Kidney (tissue), 14 donors: ENCODE measurements around the gene RASGRP1. TPM values are rescaled to one million over a fixed set of nuclear protein-coding genes. Genes with fewer than 3 reads are reported as not detected.

Experiments
- DNase-seq, 5 donors: peaks; one replicate each; pipeline ENCODE4 v3.0.0-alpha.2; 2013 to 2020
- FAIRE-seq: peaks from 2 replicates; lab custom pipeline; 2012; peaks lifted over from hg19 to GRCh38; lab: Jason Lieb, UNC
- H3K27ac ChIP-seq, 2 donors: one replicate each; pipeline ENCODE4 v1.7.0; 2013; ENCODE audit warnings: low read depth in 2 of 2, low read length in 2 of 2, inconsistent platforms in 1 of 2
- H3K27me3 ChIP-seq: one replicate; pipeline ENCODE4 v1.7.1; 2013; ENCODE audit warnings: low read length, inconsistent platforms; ENCODE audit not compliant: control insufficient read depth, insufficient read depth
- H3K36me3 ChIP-seq, 3 donors: one replicate each; pipeline versions ENCODE4 v1.7.0 to v1.7.1; 2013; ENCODE audit warnings: low read length in 3 of 3, control low read depth in 1 of 3, inconsistent platforms in 1 of 3; ENCODE audit not compliant: insufficient read depth in 3 of 3, control insufficient read depth in 2 of 3
- H3K4me1 ChIP-seq, 3 donors: one replicate each; pipeline versions ENCODE4 v1.7.0 to v1.7.1; 2013; ENCODE audit warnings: low read length in 3 of 3, inconsistent platforms in 1 of 3, low read depth in 1 of 3; ENCODE audit not compliant: control insufficient read depth in 2 of 3, insufficient read depth in 2 of 3
- H3K4me3 ChIP-seq, 3 donors: one replicate each; pipeline versions ENCODE4 v1.7.0 to v1.8.1; 2013; ENCODE audit warnings: low read length in 3 of 3, control low read depth in 1 of 3, inconsistent platforms in 1 of 3
- H3K9ac ChIP-seq, 3 donors: one replicate each; pipeline versions ENCODE4 v1.7.0 to v1.7.1; 2013; ENCODE audit warnings: low read length in 3 of 3, control low read depth in 1 of 3, inconsistent platforms in 1 of 3
- H3K9me3 ChIP-seq, 3 donors: one replicate each; pipeline versions ENCODE4 v1.7.0 to v1.7.1; 2013; ENCODE audit warnings: low read length in 3 of 3, control low read depth in 1 of 3, inconsistent platforms in 1 of 3; ENCODE audit not compliant: control insufficient read depth in 2 of 3, insufficient read depth in 1 of 3
- CTCF ChIP-seq: IDR thresholded peaks from 3 replicates; pipeline ENCODE4 v1.5.1; 2012; ENCODE audit warnings: mild to moderate bottlenecking, moderate library complexity, borderline replicate concordance; ENCODE audit not compliant: insufficient read depth; ENCODE audit errors: extremely low read depth
- intact Hi-C: fragments of 100-400 bp; cut with DNase I; formaldehyde crosslinking; loops from one replicate; pipeline ENCODE4 v1.11.1; 2022
- polyA plus RNA-seq: library from polyadenylated mRNA; stranded (reverse); fragments of 350-450 nt; fragmentation: Illumina TruSeq; extraction: RNeasy Lipid Tissue Mini Kit (QIAGEN cat#74804); gene quantifications from one replicate; pipeline ENCODE4 v1.2.3, GENCODE V29; 2014; ENCODE audit warnings: low read depth, low replicate concordance; ENCODE audit not compliant: insufficient read depth
- total RNA-seq: library from RNA; stranded (reverse); fragmentation: NEBNext Ultra II Directional; extraction: Animal tissue kit (Norgen Biotek cat#: 25700); gene quantifications from one replicate; pipeline ENCODE4 v1.2.1, GENCODE V29; 2021
- donor health status: control.
- donor health status: control.
- donor health status: control.
- donor health status: control.
- donor health status: control.
- donor health status: DM: yes; HTN: yes; CAD: no.
- donor health status: Normal renal cell carcinoma (clear cell type).

The RASGRP1 gene
- total and polyA plus RNA-seq, 2 donors from 2014 or later, result 3.4 to 12.5 TPM

DNA sequence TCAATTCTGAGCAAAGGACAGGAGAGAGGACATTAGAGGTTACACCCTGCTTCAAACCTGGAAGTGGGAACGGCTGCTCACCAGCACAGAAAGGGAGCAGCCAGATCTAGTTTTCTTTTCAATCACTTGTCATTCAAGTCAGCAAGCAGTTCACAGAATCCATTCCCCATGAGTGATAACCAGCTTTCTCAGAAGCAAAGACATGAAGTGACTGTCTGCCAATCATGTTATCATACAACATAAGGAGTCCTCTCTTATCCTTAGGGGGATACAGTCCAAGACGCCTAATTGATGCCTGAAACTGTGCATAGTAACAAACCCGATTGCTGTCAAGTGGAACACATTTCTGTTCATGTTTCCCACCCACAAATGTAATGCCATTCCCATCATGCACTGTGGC is 56.0 kb downstream of the RASGRP1 start:
- Histone ChIP-seq H3K4me1 (peaks cover 0 to 13% (median 2%) of the 10 kb centered on the region in 3 donors), H3K27ac (no peak overlapping the region), H3K27me3 (no peaks in the 10 kb centered on the region), H3K9ac (no peak overlapping the region), H3K4me3 (no peak overlapping the region), H3K36me3 (peaks cover 0 to 4% (median 0%) of the 10 kb centered on the region in 3 donors), H3K9me3 (no peaks in the 10 kb centered on the region)
- FAIRE-seq (no peak), DNase-seq (no peak)
- no peak for TF ChIP-seq CTCF
- intact Hi-C loops, result no loop called here

GRCh38 chr15:38507570-38507969 is 57.0 kb downstream of the RASGRP1 start:
- Histone ChIP-seq H3K4me1 (peaks cover 0 to 13% (median 2%) of the 10 kb centered on the region in 3 donors), H3K9ac (no peak overlapping the region), H3K27me3 (no peaks in the 10 kb centered on the region), H3K36me3 (peaks cover 0 to 5% (median 0%) of the 10 kb centered on the region in 3 donors), H3K4me3 (no peak overlapping the region), H3K9me3 (no peaks in the 10 kb centered on the region), H3K27ac (no peak overlapping the region)
- DNase-seq, result no peak
- no peak for FAIRE-seq
- no peak for TF ChIP-seq CTCF
- intact Hi-C loops, result no loop called here

- no peak overlapping the region for H3K27ac ChIP-seq
- DNase-seq (no peak), FAIRE-seq (no peak)
- H3K9ac ChIP-seq, result no peak overlapping the region
- H3K4me1 ChIP-seq, result peaks cover 0 to 13% (median 2%) of the 10 kb centered on the region in 3 donors
- intact Hi-C loops, result no loop called here
- peaks cover 0 to 8% (median 0%) of the 10 kb centered on the region in 3 donors for H3K36me3 ChIP-seq
- TF ChIP-seq CTCF, result no peak
- H3K9me3 ChIP-seq, result no peaks in the 10 kb centered on the region
- H3K27me3 ChIP-seq, result no peaks in the 10 kb centered on the region
- H3K4me3 ChIP-seq, result no peak overlapping the region
These were observed 57.6 kb downstream of the RASGRP1 start for GRCh38 chr15:38506997-38507396.
